IMR-90 (cell line): ENCODE results near the gene CYP2F1. TPM values are rescaled to one million over a fixed set of nuclear protein-coding genes. Genes with fewer than 3 reads are reported as not detected.

Experiments
- ATAC-seq: fragments of 200-7000 bp; cut with Tn5 transposase; 2 replicates; pipeline ENCODE4 v1.9.1; 2020; ENCODE audit warnings: low read depth, mild to moderate bottlenecking, moderate library complexity
- BruUV-seq: library from RNA; stranded (reverse); fragments of 400-500 nt; replicated peaks from 2 replicates; lab custom pipeline; 2021; lab: Mats Ljungman, UMichigan
- CTCF ChIA-PET: fragments of 300-600 bp; formaldehyde crosslinking; extraction: SDS; loops from one replicate; lab custom pipeline; 2021; ENCODE audit warnings: antibody characterized with exemption; lab: Yijun Ruan, JAX
- POLR2A ChIA-PET: fragments of 300-600 bp; sonication (Branson Sonifier 250); formaldehyde crosslinking; loops from one replicate; lab custom pipeline; 2022; ENCODE audit warnings: antibody characterized with exemption; ENCODE audit not compliant: unreplicated experiment; lab: Charles Lee
- DNase-seq: peaks from one replicate; pipeline ENCODE4 v3.0.0; 2013
- H2AFZ ChIP-seq: replicated peaks from 2 replicates; pipeline ENCODE3; 2013; ENCODE audit warnings: low read length, mild to moderate bottlenecking; ENCODE audit not compliant: poor library complexity
- H2AK5ac ChIP-seq: 2 replicates; pipeline ENCODE4 v1.6.1; 2013; ENCODE audit warnings: low read depth, low read length, inconsistent platforms
- H2AK9ac ChIP-seq: replicated peaks from 2 replicates; pipeline ENCODE3; 2013; ENCODE audit warnings: mild to moderate bottlenecking, low read depth, low read length, moderate library complexity; ENCODE audit not compliant: poor library complexity
- H2BK120ac ChIP-seq: 2 replicates; pipeline ENCODE4 v1.6.1; 2013; ENCODE audit warnings: low read depth, low read length, inconsistent platforms
- H2BK15ac ChIP-seq: 3 replicates; pipeline ENCODE4 v1.6.1; 2013; ENCODE audit warnings: low read depth, low read length, inconsistent platforms
- H2BK20ac ChIP-seq: 2 replicates; pipeline ENCODE4 v1.6.1; 2013; ENCODE audit warnings: low read depth, mild to moderate bottlenecking, inconsistent platforms, low read length, moderate library complexity
- H2BK5ac ChIP-seq: 2 replicates; pipeline ENCODE4 v1.6.1; 2013; ENCODE audit warnings: mild to moderate bottlenecking, low read depth, low read length, inconsistent platforms; ENCODE audit not compliant: poor library complexity, severe bottlenecking
- H3K14ac ChIP-seq: replicated peaks from 2 replicates; pipeline ENCODE4 v1.6.1; 2013; ENCODE audit warnings: low read depth, low read length, inconsistent platforms
- H3K18ac ChIP-seq: 2 replicates; pipeline ENCODE4 v1.6.1; 2013; ENCODE audit warnings: low read depth, low read length, control low read depth
- H3K23ac ChIP-seq: 2 replicates; pipeline ENCODE4 v1.6.1; 2013; ENCODE audit warnings: low read depth, low read length, inconsistent platforms
- H3K27ac ChIP-seq: 2 replicates; pipeline ENCODE4 v1.5.1; 2013; ENCODE audit warnings: mild to moderate bottlenecking, control low read depth, low read length; ENCODE audit not compliant: insufficient read depth
- H3K27me3 ChIP-seq: 2 replicates; pipeline ENCODE4 v1.6.1; 2013; ENCODE audit warnings: low read length; ENCODE audit not compliant: control insufficient read depth, insufficient read depth
- H3K36me3 ChIP-seq: 2 replicates; pipeline ENCODE4 v1.6.1; 2013; ENCODE audit warnings: low read length, mixed read lengths; ENCODE audit not compliant: control insufficient read depth, insufficient read depth
- H3K4ac ChIP-seq: 2 replicates; pipeline ENCODE4 v1.6.1; 2013; ENCODE audit warnings: low read depth, low read length, inconsistent platforms
- H3K4me1 ChIP-seq: 2 replicates; pipeline ENCODE4 v1.6.1; 2013; ENCODE audit warnings: low read length, mixed read lengths; ENCODE audit not compliant: control insufficient read depth, insufficient read depth
- H3K4me2 ChIP-seq: 2 replicates; pipeline ENCODE4 v1.6.1; 2013; ENCODE audit warnings: low read depth, mild to moderate bottlenecking, control low read depth, low read length, moderate library complexity
- H3K4me3 ChIP-seq: 2 replicates; pipeline ENCODE4 v1.5.1; 2013; ENCODE audit warnings: low read depth, mild to moderate bottlenecking, control low read depth, low read length, moderate library complexity; ENCODE audit not compliant: insufficient read depth
- H3K56ac ChIP-seq: 2 replicates; pipeline ENCODE4 v1.6.1; 2013; ENCODE audit warnings: low read length, inconsistent platforms; ENCODE audit not compliant: insufficient read depth; ENCODE audit errors: extremely low read depth
- H3K79me1 ChIP-seq, 2 experiments: 2 replicates each; pipeline ENCODE4 v1.6.1; 2013; ENCODE audit warnings: low read length in 2 of 2, inconsistent platforms in 1 of 2, low read depth in 1 of 2
- H3K9ac ChIP-seq: 2 replicates; pipeline ENCODE4 v1.6.1; 2013; ENCODE audit warnings: low read depth, low read length, control low read depth
- H3K9me1 ChIP-seq: 2 replicates; pipeline ENCODE4 v1.6.1; 2013; ENCODE audit warnings: low read length, inconsistent platforms; ENCODE audit not compliant: insufficient read depth
- H3K9me3 ChIP-seq: 2 replicates; pipeline ENCODE4 v1.6.1; 2013; ENCODE audit warnings: low read length; ENCODE audit not compliant: control insufficient read depth, insufficient read depth
- H4K20me1 ChIP-seq: 2 replicates; pipeline ENCODE4 v1.6.1; 2013; ENCODE audit warnings: low read length, inconsistent platforms; ENCODE audit not compliant: insufficient read depth
- H4K5ac ChIP-seq: 2 replicates; pipeline ENCODE4 v1.6.1; 2013; ENCODE audit warnings: mild to moderate bottlenecking, low read depth, low read length, control low read depth
- H4K8ac ChIP-seq, 2 experiments: 2 replicates each; pipeline ENCODE4 v1.6.1; 2013; ENCODE audit warnings: low read depth in 2 of 2, low read length in 2 of 2, control low read depth in 1 of 2, inconsistent platforms in 1 of 2
- H4K91ac ChIP-seq: 2 replicates; pipeline ENCODE4 v1.6.1; 2013; ENCODE audit warnings: low read depth, low read length, inconsistent platforms; ENCODE audit not compliant: insufficient read depth
- BHLHE40 ChIP-seq: fragments of 150-350 bp; IDR thresholded peaks from 2 replicates; pipeline ENCODE4 v1.6.1; 2016; ENCODE audit warnings: mild to moderate bottlenecking, low read depth, low read length
- CEBPB ChIP-seq: IDR thresholded peaks from 2 replicates; pipeline ENCODE4 v1.6.1; 2012; ENCODE audit warnings: low read depth, low read length, improper control_type of control experiment
- CHD1 ChIP-seq: IDR thresholded peaks from 2 replicates; pipeline ENCODE4 v1.6.1; 2012; ENCODE audit warnings: low read depth, low read length, improper control_type of control experiment
- CTCF ChIP-seq: conservative IDR thresholded peaks from 2 replicates; pipeline ENCODE4 v1.5.1; 2012; ENCODE audit warnings: mild to moderate bottlenecking, low read depth, low read length, improper control_type of control experiment
- ELK1 ChIP-seq: fragments of 150-350 bp; IDR thresholded peaks from 2 replicates; pipeline ENCODE4 v1.6.1; 2016; ENCODE audit warnings: low read depth, mild to moderate bottlenecking, low read length, moderate library complexity, borderline replicate concordance
- FOS ChIP-seq: fragments of 150-350 bp; IDR thresholded peaks from 2 replicates; pipeline ENCODE4 v1.6.1; 2016; ENCODE audit warnings: low read depth, low read length
- MAFK ChIP-seq: IDR thresholded peaks from 2 replicates; pipeline ENCODE4 v1.6.1; 2012; ENCODE audit warnings: low read depth, low read length, improper control_type of control experiment
- MAZ ChIP-seq: IDR thresholded peaks from 2 replicates; pipeline ENCODE4 v1.6.1; 2012; ENCODE audit warnings: low read depth, mild to moderate bottlenecking, low read length, improper control_type of control experiment, moderate library complexity, borderline replicate concordance
- MXI1 ChIP-seq: IDR thresholded peaks from 2 replicates; pipeline ENCODE4 v1.6.1; 2012; ENCODE audit warnings: low read depth, mild to moderate bottlenecking, low read length, moderate library complexity, borderline replicate concordance
- NFE2L2 ChIP-seq: fragments of 150-350 bp; IDR thresholded peaks from 2 replicates; pipeline ENCODE4 v1.6.1; 2016; ENCODE audit warnings: low read depth, mild to moderate bottlenecking, low read length
- POLR2A ChIP-seq: IDR thresholded peaks from 2 replicates; pipeline ENCODE4 v1.6.1; 2012; ENCODE audit warnings: mild to moderate bottlenecking, low read depth, low read length
- RAD21 ChIP-seq: IDR thresholded peaks from 2 replicates; pipeline ENCODE4 v1.6.1; 2012; ENCODE audit warnings: low read length, improper control_type of control experiment
- RCOR1 ChIP-seq: IDR thresholded peaks from 2 replicates; pipeline ENCODE4 v1.6.1; 2012; ENCODE audit warnings: mild to moderate bottlenecking, low read length, improper control_type of control experiment; ENCODE audit not compliant: insufficient replicate concordance
- RFX5 ChIP-seq: IDR thresholded peaks from 2 replicates; pipeline ENCODE4 v1.8.0; 2012; ENCODE audit warnings: low read depth, mild to moderate bottlenecking, low read length, moderate library complexity
- SMC3 ChIP-seq: fragments of 150-350 bp; IDR thresholded peaks from 2 replicates; pipeline ENCODE4 v1.6.1; 2016; ENCODE audit warnings: low read depth, mild to moderate bottlenecking, antibody characterized with exemption, low read length, moderate library complexity
- USF2 ChIP-seq: fragments of 150-350 bp; IDR thresholded peaks from 2 replicates; pipeline ENCODE4 v1.6.1; 2017; ENCODE audit warnings: mild to moderate bottlenecking, antibody characterized with exemption, low read length, low read depth
- WGBS, 2 experiments: methylation state at CpG; one replicate each; pipeline versions ENCODE4 v1.1.5 to v1.1.7; 2013; ENCODE audit warnings: missing lambda C conversion rate in 2 of 2; ENCODE audit not compliant: insufficient read length in 1 of 2; ENCODE audit errors: extremely low coverage in 2 of 2; 5-methylcytosine and 5-hydroxymethylcytosine counted together
- dilution Hi-C: fragments of 300-500 bp; cut with HindIII; formaldehyde crosslinking; loops from one replicate; pipeline ENCODE4 v1.14.3; 2018; ENCODE audit warnings: low sequenced_read_pairs; ENCODE audit not compliant: unreplicated experiment
- in situ Hi-C: fragments of 300-500 bp; cut with MboI; formaldehyde crosslinking; loops from 3 replicates; pipeline ENCODE4 v1.14.3; 2019; ENCODE audit warnings: low sequenced_read_pairs, inconsistent platforms, mixed read lengths
- intact Hi-C: fragments of 100-400 bp; cut with micrococcal nuclease; formaldehyde crosslinking; loops from 2 replicates; pipeline ENCODE4 v1.10.0; 2022
- polyA plus RNA-seq, 3 experiments: library from polyadenylated mRNA; depleted of rRNA; stranded (reverse); fragments of >200 nt; gene quantifications; 2 replicates each; pipeline ENCODE4 v1.2.3, GENCODE V29; 2012; ENCODE audit warnings: low replicate concordance in 1 of 3
- total RNA-seq: library from RNA; depleted of rRNA; stranded (reverse); fragments of >200 nt; gene quantifications from 2 replicates; pipeline ENCODE4 v1.2.3, GENCODE V29; 2012

The CYP2F1 gene
- total and polyA plus RNA-seq, 2 of the 4 experiments (the other 2 are of a cell fraction) = not detected

GRCh38 chr19:41097302-41097701, 16.9 kb upstream of the CYP2F1 start:
- Histone ChIP-seq H3K9ac (no peak overlapping the region), H3K18ac (no peak overlapping the region), H4K8ac (no peak overlapping the region), H3K36me3 (no peaks in the 10 kb centered on the region), H3K14ac (no peak overlapping the region), H4K20me1 (no peaks in the 10 kb centered on the region), H2BK20ac (no peak overlapping the region), H3K4me2 (no peak overlapping the region), H3K79me1 (no peaks in the 10 kb centered on the region), H2AK9ac (no peak overlapping the region), H4K91ac (no peak overlapping the region), H2BK5ac (no peak overlapping the region), H3K9me1 (no peaks in the 10 kb centered on the region), H3K9me3 (no peaks in the 10 kb centered on the region), H3K23ac (no peak overlapping the region), H4K5ac (no peak overlapping the region), H3K27ac (no peak overlapping the region), H3K4ac (no peak overlapping the region), H3K4me1 (no peaks in the 10 kb centered on the region), H3K27me3 (peaks cover 5% of the 10 kb centered on the region; the same call in 1 of the 2 replicates), H3K56ac (no peak overlapping the region), H2BK15ac (no peak overlapping the region), H2BK120ac (no peak overlapping the region), H3K4me3 (no peak overlapping the region), H2AK5ac (no peak overlapping the region), H2AFZ (no peak overlapping the region)
- TF ChIP-seq CEBPB (no peak), MAZ (no peak), MXI1 (no peak), SMC3 (no peak), CTCF (no peak), RFX5 (no peak), ELK1 (no peak), FOS (no peak), CHD1 (no peak), NFE2L2 (no peak), POLR2A (no peak), USF2 (no peak), RCOR1 (no peak), MAFK (no peak), BHLHE40 (no peak), RAD21 (no peak)
- dilution Hi-C loops (no loop called here), intact Hi-C loops (no loop called here), in situ Hi-C loops (no loop called here)
- no TSS peak for BruUV-seq
- no peak for DNase-seq
- no CpG with 5 or more reads among the region's 2 CpGs for WGBS, 2 experiments
- ChIA-PET CTCF (no interaction called here), POLR2A (no interaction called here)
- ATAC-seq = no peak
